22Rv1 (cell line): ENCODE measurements around the gene MAPK6.

Source experiments
- H3K27ac ChIP-seq: fragments of 450-650 bp; 2 replicates; pipeline ENCODE4 v1.5.1; 2017
- CTCF ChIP-seq: fragments of 450-650 bp; IDR thresholded peaks from 2 replicates; pipeline ENCODE4 v1.5.1; 2017; ENCODE audit warnings: mild to moderate bottlenecking
- ZFX ChIP-seq: fragments of 450-650 bp; IDR thresholded peaks from 2 replicates; pipeline ENCODE4 v1.6.1; 2017; ENCODE audit warnings: antibody characterized with exemption, borderline replicate concordance

The MAPK6 gene

GRCh38 chr15:52020221-52021085 is 1.4 kb downstream of the MAPK6 start:
- TF ChIP-seq ZFX: no peak
- TF ChIP-seq CTCF: no peak
- peak overlapping the region; percentile 98 for H3K27ac ChIP-seq

- H3K27ac ChIP-seq: peak overlapping the region; percentile 98
- no peak for TF ChIP-seq CTCF
- TF ChIP-seq ZFX: no peak
Observed at GRCh38 chr15:52021128-52021671, 2.2 kb downstream of the MAPK6 start.

- H3K27ac ChIP-seq: peak overlapping the region; percentile 98
- TF ChIP-seq ZFX: no peak
- TF ChIP-seq CTCF: no peak
Observed at GRCh38 chr15:52021892-52022540, 3.0 kb downstream of the MAPK6 start.

- no peak overlapping the region for H3K27ac ChIP-seq
- peak; percentile 20 for TF ChIP-seq CTCF
- no peak for TF ChIP-seq ZFX
Observed at GRCh38 chr15:52023169-52023922, 4.3 kb downstream of the MAPK6 start.

GRCh38 chr15:52028431-52029093 is 9.5 kb downstream of the MAPK6 start:
- H3K27ac ChIP-seq: no peak overlapping the region
- TF ChIP-seq ZFX (no peak), CTCF (no peak)

- TF ChIP-seq CTCF (no peak), ZFX (no peak)
- no peak overlapping the region for H3K27ac ChIP-seq
Observed at GRCh38 chr15:52030010-52030409, 11.0 kb downstream of the MAPK6 start.
